ENCODE results near the gene CSTA. TPM values are rescaled to one million over a fixed set of nuclear protein-coding genes. Genes with fewer than 3 reads are reported as not detected.

The CSTA gene
- total RNA-seq, 4 donors from 2014 or later = not detected

DNA sequence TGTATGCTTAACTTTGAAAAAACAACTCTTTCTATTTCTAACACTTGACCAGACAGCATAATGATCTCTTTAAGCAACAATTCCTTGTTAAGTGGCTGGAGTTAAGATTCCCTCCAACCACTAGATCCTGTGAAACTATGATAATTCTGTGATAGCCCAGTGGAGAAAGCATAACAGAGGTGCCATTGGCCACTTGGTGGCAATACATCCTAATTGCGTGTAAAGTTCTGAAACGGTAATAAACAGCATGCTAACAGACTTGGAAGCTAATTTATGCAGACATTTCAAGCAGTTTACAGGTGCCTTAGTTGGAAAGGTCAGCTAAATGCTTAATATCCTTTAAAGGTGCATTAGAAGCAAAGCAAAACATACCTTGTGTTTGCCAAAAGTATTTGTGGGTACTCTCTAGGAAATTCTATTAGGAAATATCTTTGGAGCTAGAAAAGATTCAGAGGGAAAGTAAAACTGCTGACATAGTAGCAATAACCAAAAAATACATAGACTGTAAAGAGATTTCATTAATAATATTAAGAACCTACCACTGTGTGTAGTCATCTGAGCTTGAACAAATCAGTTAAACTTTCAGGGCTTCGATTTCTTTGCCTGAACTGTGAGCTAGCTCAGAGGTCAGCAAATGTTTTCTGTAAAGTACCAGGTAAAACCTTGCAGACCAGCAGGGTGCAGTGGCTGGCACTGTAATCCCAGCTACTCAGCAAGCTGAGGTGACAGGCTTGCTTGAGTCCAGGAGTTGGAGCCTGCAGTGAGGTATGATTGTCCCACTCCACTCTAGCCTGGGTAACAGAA, 19.0 kb upstream of the CSTA start:
- H3K4me1 ChIP-seq = peaks cover 0 to 16% (median 4%) of the 10 kb centered on the region in 4 donors
- peak overlapping the region in 1 of 4 donors; percentile 23 for H3K27ac ChIP-seq
- no peak overlapping the region for H3K4me3 ChIP-seq
- H3K36me3 ChIP-seq = no peaks in the 10 kb centered on the region
- H3K27me3 ChIP-seq = no peaks in the 10 kb centered on the region
- no peak for TF ChIP-seq POLR2A (IDR thresholded peaks at IDR 0.05)
- TF ChIP-seq, protein P1, sequence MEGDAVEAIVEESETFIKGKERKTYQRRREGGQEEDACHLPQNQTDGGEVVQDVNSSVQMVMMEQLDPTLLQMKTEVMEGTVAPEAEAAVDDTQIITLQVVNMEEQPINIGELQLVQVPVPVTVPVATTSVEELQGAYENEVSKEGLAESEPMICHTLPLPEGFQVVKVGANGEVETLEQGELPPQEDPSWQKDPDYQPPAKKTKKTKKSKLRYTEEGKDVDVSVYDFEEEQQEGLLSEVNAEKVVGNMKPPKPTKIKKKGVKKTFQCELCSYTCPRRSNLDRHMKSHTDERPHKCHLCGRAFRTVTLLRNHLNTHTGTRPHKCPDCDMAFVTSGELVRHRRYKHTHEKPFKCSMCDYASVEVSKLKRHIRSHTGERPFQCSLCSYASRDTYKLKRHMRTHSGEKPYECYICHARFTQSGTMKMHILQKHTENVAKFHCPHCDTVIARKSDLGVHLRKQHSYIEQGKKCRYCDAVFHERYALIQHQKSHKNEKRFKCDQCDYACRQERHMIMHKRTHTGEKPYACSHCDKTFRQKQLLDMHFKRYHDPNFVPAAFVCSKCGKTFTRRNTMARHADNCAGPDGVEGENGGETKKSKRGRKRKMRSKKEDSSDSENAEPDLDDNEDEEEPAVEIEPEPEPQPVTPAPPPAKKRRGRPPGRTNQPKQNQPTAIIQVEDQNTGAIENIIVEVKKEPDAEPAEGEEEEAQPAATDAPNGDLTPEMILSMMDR (IDR thresholded peaks at IDR 0.05) = peak in 3 of 6 experiments; percentile 62 to 72 (median 71)
- H3K9me3 ChIP-seq = no peaks in the 10 kb centered on the region
- peak in 2 of 3 donors; percentile 64 for DNase-seq

DNA sequence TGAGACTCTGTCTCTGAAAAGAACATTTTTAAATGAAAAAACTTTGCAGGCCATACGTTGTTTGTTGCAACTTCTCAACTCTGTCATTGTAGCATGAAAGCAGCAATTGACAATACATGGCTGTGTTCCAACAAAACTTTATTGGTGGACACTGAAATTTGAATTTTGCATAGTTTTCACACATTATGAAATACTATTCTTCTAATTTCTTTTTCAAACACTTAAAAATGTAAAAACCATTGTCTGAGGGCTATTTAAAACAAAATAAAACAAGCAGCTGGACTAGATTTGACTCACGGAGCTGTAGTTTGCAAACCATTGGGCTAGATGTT, 18.5 kb upstream of the CSTA start:
- Histone ChIP-seq H3K4me3 (no peak overlapping the region), H3K36me3 (no peaks in the 10 kb centered on the region), H3K27me3 (no peaks in the 10 kb centered on the region), H3K9me3 (no peaks in the 10 kb centered on the region), H3K27ac (peak overlapping the region in 1 of 4 donors; percentile 23), H3K4me1 (peaks cover 0 to 19% (median 4%) of the 10 kb centered on the region in 4 donors)
- TF ChIP-seq POLR2A (IDR thresholded peaks at IDR 0.05) = no peak
- TF ChIP-seq, protein P1 (IDR thresholded peaks at IDR 0.05) = no peak
- DNase-seq = no peak

DNA sequence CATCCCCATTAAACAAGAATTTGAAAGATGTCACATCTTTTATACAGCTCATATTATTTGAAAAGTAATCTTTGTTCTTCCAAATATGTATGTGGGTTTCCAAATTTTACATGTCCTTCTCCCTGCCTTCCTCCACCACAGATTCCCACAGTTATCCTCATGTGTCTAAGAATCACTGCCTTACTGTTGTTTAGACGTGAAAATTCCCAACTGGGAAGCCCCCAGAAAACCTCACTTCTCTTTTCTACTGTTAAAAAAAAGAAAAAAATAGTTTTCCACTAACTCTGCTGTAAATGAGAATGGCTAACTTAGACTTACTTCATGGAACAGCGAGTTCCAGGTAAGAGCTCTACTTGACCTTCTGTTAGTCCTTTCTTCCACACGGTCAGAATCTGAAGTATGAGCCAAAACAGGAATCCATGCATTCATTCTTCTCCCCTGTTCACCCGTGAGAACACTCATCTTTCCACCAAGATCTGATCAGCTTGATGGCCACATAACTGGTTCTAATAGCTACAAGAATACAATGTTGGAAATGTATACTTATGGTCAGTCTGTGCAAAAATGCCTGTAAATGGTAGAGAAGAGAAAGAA, 17.9 kb upstream of the CSTA start:
- Histone ChIP-seq H3K4me3 (no peak overlapping the region), H3K36me3 (no peaks in the 10 kb centered on the region), H3K27ac (no peak overlapping the region), H3K27me3 (no peaks in the 10 kb centered on the region), H3K4me1 (peaks cover 0 to 19% (median 4%) of the 10 kb centered on the region in 4 donors), H3K9me3 (no peaks in the 10 kb centered on the region)
- no peak for TF ChIP-seq POLR2A (IDR thresholded peaks at IDR 0.05)
- TF ChIP-seq, protein P1 (IDR thresholded peaks at IDR 0.05) = no peak
- no peak for DNase-seq

DNA sequence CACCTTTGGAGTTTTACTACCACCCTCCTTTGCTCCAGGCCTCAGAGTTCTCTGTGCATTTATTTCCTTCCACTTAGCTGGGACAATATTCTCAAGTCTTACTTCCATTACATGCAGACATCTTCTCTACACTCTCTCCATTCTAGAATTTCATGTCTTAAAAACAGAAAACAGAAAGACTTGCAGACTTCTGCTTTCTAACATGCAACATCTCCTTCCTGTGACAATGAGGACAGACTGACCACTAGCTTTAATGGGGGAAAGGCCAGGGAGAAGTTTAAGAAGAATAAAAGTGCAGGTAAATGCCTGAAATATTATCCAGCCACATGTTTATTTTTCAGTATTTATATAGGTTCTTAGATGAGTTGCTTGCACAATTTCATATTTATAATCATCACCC, 17.1 kb upstream of the CSTA start:
- TF ChIP-seq, protein P1 (IDR thresholded peaks at IDR 0.05) = no peak
- TF ChIP-seq POLR2A (IDR thresholded peaks at IDR 0.05) = no peak

DNA sequence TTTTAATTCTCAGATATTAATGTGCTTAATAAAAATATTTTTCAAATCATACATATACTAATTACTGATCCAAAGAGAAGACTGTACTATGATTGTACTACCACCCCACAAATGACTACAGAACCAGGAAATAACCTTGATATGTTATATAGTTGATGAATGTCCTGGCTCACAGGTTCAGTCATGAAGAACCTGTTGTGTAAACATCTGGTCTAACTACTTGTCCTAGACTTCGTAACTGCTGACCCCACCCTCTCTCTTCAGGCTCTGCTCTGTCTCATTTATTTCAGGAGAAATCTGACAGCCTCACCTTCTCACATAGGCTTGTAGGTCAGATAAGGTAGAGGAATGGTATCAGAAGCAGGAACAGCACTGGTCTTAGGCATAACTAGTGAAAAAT, 14.7 kb upstream of the CSTA start:
- no peaks in the 10 kb centered on the region for H3K27me3 ChIP-seq
- H3K36me3 ChIP-seq = no peaks in the 10 kb centered on the region
- DNase-seq = peak in 1 of 3 donors; percentile 50
- peaks cover 0 to 24% (median 4%) of the 10 kb centered on the region in 4 donors for H3K4me1 ChIP-seq
- TF ChIP-seq POLR2A (IDR thresholded peaks at IDR 0.05) = no peak
- TF ChIP-seq, protein P1 (IDR thresholded peaks at IDR 0.05) = no peak
- no peak overlapping the region for H3K4me3 ChIP-seq
- H3K9me3 ChIP-seq = no peaks in the 10 kb centered on the region
- peak overlapping the region in 2 of 4 donors; percentile 68 to 76 for H3K27ac ChIP-seq

More for the DNA sequence above, 17.1 kb upstream of the CSTA start:
- DNase-seq = no peak
- Histone ChIP-seq H3K27ac (no peak overlapping the region), H3K4me1 (peaks cover 0 to 19% (median 4%) of the 10 kb centered on the region in 4 donors), H3K9me3 (no peaks in the 10 kb centered on the region), H3K4me3 (no peak overlapping the region), H3K36me3 (no peaks in the 10 kb centered on the region), H3K27me3 (no peaks in the 10 kb centered on the region)
